PC-3 (cell line): Measurements from ENCODE around the gene CSMD2. TPM values are rescaled to one million over a fixed set of nuclear protein-coding genes. Genes with fewer than 3 reads are reported as not detected.

ENCODE experiments used
- ATAC-seq: fragments of 200-7000 bp; cut with Tn5 transposase; 2 replicates; pipeline ENCODE4 v1.9.1; 2020; ENCODE audit warnings: mild to moderate bottlenecking, moderate library complexity
- BruUV-seq: library from RNA; stranded (reverse); fragments of 400-500 nt; replicated peaks from 2 replicates; lab custom pipeline; 2021; lab: Mats Ljungman, UMichigan
- CTCF ChIA-PET: fragments of 300-600 bp; sonication (Branson Sonifier 250); formaldehyde crosslinking; loops from one replicate; lab custom pipeline; 2022; ENCODE audit warnings: antibody characterized with exemption; lab: Charles Lee
- POLR2A ChIA-PET: fragments of 300-600 bp; sonication (Branson Sonifier 250); formaldehyde crosslinking; loops from one replicate; lab custom pipeline; 2022; ENCODE audit warnings: antibody characterized with exemption; ENCODE audit not compliant: unreplicated experiment; lab: Charles Lee
- DNase-seq: peaks from one replicate; pipeline ENCODE4 v3.0.0-alpha.2; 2015
- H2AFZ ChIP-seq: fragments of 300-600 bp; sonication (generic); 2 replicates; pipeline ENCODE4 v1.6.0; 2016; ENCODE audit warnings: antibody characterized with exemption, low read length
- H3F3A ChIP-seq: fragments of 300-600 bp; sonication (generic); one replicate; pipeline ENCODE4 v1.6.0; 2017; ENCODE audit warnings: antibody characterized with exemption, low read length, control low read depth, mild to moderate bottlenecking; ENCODE audit not compliant: unreplicated experiment
- H3K27ac ChIP-seq: fragments of 300-600 bp; sonication (generic); 2 replicates; pipeline ENCODE4 v1.5.1; 2016; ENCODE audit warnings: mild to moderate bottlenecking, low read length
- H3K27me3 ChIP-seq: fragments of 300-600 bp; sonication (generic); 2 replicates; pipeline ENCODE4 v1.6.1; 2016; ENCODE audit warnings: low read length, mixed read lengths
- H3K36me3 ChIP-seq: fragments of 300-600 bp; sonication (generic); 2 replicates; pipeline ENCODE4 v1.6.1; 2016; ENCODE audit warnings: low read depth, mixed run types, low read length, mixed read lengths
- H3K4me1 ChIP-seq: fragments of 300-600 bp; sonication (generic); 2 replicates; pipeline ENCODE4 v1.5.1; 2016; ENCODE audit warnings: low read length; ENCODE audit not compliant: insufficient read depth
- H3K4me2 ChIP-seq: fragments of 300-600 bp; sonication (generic); 2 replicates; pipeline ENCODE4 v1.6.0; 2016; ENCODE audit warnings: low read length
- H3K4me3 ChIP-seq: fragments of 300-600 bp; sonication (generic); 2 replicates; pipeline ENCODE4 v1.5.1; 2016; ENCODE audit warnings: mild to moderate bottlenecking, low read length, mixed read lengths
- H3K79me2 ChIP-seq: fragments of 300-600 bp; sonication (generic); 2 replicates; pipeline ENCODE4 v1.6.1; 2017; ENCODE audit warnings: low read length, mixed read lengths
- H3K9ac ChIP-seq: fragments of 300-600 bp; sonication (generic); 2 replicates; pipeline ENCODE4 v1.6.0; 2016; ENCODE audit warnings: mild to moderate bottlenecking, low read length
- H3K9me2 ChIP-seq: fragments of 300-600 bp; sonication (generic); replicated peaks from 2 replicates; pipeline ENCODE4 v1.6.1; 2016; ENCODE audit warnings: mixed run types, low read length, mixed read lengths
- H3K9me3 ChIP-seq: fragments of 300-600 bp; sonication (generic); 2 replicates; pipeline ENCODE4 v1.6.1; 2016; ENCODE audit warnings: low read length, mixed read lengths
- H4K20me1 ChIP-seq: fragments of 300-600 bp; sonication (generic); 2 replicates; pipeline ENCODE4 v1.6.1; 2016; ENCODE audit warnings: low read length, mixed read lengths
- EZH2 ChIP-seq: fragments of 300-600 bp; sonication (generic); IDR thresholded peaks from one replicate; pipeline ENCODE4 v1.6.1; 2017; ENCODE audit warnings: antibody characterized with exemption, mild to moderate bottlenecking, low read length; ENCODE audit not compliant: unreplicated experiment
- EZH2phosphoT487 ChIP-seq: fragments of 300-600 bp; sonication (generic); IDR thresholded peaks from 2 replicates; pipeline ENCODE4 v1.6.1; 2018; ENCODE audit warnings: mild to moderate bottlenecking, antibody characterized with exemption, low read length, borderline replicate concordance
- intact Hi-C: fragments of 100-400 bp; cut with micrococcal nuclease; formaldehyde crosslinking; loops from 2 replicates; pipeline ENCODE4 v1.9.0; 2023
- total RNA-seq: library from RNA; depleted of rRNA; stranded (reverse); fragments of >200 nt; gene quantifications from 2 replicates; pipeline ENCODE4 v1.2.3, GENCODE V29; 2014
- TF ChIP-seq, protein P1 (sequence below): fragments of 300-600 bp; sonication (generic); conservative IDR thresholded peaks from 2 replicates; pipeline ENCODE4 v1.5.1; 2017; ENCODE audit warnings: antibody characterized with exemption, low read depth, mild to moderate bottlenecking, low read length

The CSMD2 gene
- total RNA-seq, 1 experiment from 2014 or later, result not detected

DNA sequence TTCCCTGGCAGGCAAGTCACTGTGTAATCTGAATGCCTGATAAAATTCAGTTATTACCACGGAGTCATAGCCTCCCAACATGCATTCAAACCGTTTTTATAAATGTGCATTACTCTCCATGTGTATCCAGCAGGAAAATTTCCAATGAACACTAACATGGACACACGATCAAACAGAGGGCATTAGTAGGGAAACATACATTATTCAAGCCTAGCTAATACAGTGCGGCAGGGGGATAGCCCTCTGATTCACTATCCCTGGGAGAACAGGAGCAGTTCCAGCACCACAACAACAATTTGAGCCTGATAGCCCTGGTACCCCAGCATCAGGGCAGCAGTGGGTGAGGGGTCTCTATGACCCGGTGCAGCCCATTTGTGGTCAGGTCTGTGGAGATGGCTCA is 337.0 kb downstream of the CSMD2 start:
- Histone ChIP-seq H3K36me3 (no peaks in the 10 kb centered on the region), H3K27ac (no peak overlapping the region), H3F3A (no peaks in the 10 kb centered on the region), H2AFZ (no peak overlapping the region), H3K4me1 (no peaks in the 10 kb centered on the region), H3K9me2 (no peaks in the 10 kb centered on the region), H3K27me3 (no peaks in the 10 kb centered on the region), H3K79me2 (no peaks in the 10 kb centered on the region), H3K4me2 (no peak overlapping the region), H3K9ac (no peak overlapping the region), H4K20me1 (no peaks in the 10 kb centered on the region), H3K4me3 (no peak overlapping the region), H3K9me3 (no peaks in the 10 kb centered on the region)
- BruUV-seq, result no TSS peak
- intact Hi-C loops, result loop anchor here (10.0 kb wide), 1 partner anchor 747 kb away; no protein-coding TSS in a partner anchor
- ChIA-PET POLR2A (no interaction called here), CTCF (no interaction called here)
- ATAC-seq (no peak), DNase-seq (no peak)
- TF ChIP-seq, protein P1, sequence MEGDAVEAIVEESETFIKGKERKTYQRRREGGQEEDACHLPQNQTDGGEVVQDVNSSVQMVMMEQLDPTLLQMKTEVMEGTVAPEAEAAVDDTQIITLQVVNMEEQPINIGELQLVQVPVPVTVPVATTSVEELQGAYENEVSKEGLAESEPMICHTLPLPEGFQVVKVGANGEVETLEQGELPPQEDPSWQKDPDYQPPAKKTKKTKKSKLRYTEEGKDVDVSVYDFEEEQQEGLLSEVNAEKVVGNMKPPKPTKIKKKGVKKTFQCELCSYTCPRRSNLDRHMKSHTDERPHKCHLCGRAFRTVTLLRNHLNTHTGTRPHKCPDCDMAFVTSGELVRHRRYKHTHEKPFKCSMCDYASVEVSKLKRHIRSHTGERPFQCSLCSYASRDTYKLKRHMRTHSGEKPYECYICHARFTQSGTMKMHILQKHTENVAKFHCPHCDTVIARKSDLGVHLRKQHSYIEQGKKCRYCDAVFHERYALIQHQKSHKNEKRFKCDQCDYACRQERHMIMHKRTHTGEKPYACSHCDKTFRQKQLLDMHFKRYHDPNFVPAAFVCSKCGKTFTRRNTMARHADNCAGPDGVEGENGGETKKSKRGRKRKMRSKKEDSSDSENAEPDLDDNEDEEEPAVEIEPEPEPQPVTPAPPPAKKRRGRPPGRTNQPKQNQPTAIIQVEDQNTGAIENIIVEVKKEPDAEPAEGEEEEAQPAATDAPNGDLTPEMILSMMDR, result no peak
- no peak for TF ChIP-seq EZH2
- no peak for TF ChIP-seq EZH2phosphoT487

DNA sequence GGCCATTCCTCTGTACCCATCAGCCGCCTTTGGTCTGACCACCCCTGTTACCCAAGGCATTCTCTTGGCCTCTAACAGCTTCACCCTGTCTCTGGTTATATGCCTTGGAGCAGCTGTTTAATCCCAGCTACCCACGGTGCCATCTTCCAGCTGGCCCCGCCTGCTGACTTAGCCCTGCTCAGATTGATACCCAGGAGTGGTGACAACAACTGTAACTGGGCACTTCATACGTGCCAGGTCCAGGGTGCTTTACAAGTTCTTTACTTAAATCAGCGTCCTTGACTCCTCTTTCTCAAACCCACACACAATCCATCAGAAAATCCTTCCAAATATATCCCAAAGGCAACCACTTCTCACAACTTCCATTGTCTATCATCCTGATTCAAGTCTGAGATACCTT is 338.3 kb downstream of the CSMD2 start:
- H3K4me1 ChIP-seq, result no peaks in the 10 kb centered on the region
- H4K20me1 ChIP-seq, result no peaks in the 10 kb centered on the region
- no peaks in the 10 kb centered on the region for H3K9me2 ChIP-seq
- no peaks in the 10 kb centered on the region for H3K79me2 ChIP-seq
- H3K4me2 ChIP-seq, result no peak overlapping the region
- intact Hi-C loops, result loop anchor here (10.0 kb wide), 1 partner anchor 748 kb away; no protein-coding TSS in a partner anchor
- ATAC-seq (no peak), DNase-seq (no peak)
- no peaks in the 10 kb centered on the region for H3F3A ChIP-seq
- CTCF ChIA-PET, result no interaction called here
- H3K27ac ChIP-seq, result no peak overlapping the region
- H3K4me3 ChIP-seq, result no peak overlapping the region
- H3K9ac ChIP-seq, result no peak overlapping the region
- BruUV-seq, result no TSS peak
- no peak for TF ChIP-seq EZH2phosphoT487
- TF ChIP-seq, protein P1, result no peak
- no peak for TF ChIP-seq EZH2
- H3K9me3 ChIP-seq, result no peaks in the 10 kb centered on the region
- H3K27me3 ChIP-seq, result no peaks in the 10 kb centered on the region; the same call in 1 of the 2 replicates
- H3K36me3 ChIP-seq, result no peaks in the 10 kb centered on the region
- POLR2A ChIA-PET, result no interaction called here
- H2AFZ ChIP-seq, result no peak overlapping the region

DNA sequence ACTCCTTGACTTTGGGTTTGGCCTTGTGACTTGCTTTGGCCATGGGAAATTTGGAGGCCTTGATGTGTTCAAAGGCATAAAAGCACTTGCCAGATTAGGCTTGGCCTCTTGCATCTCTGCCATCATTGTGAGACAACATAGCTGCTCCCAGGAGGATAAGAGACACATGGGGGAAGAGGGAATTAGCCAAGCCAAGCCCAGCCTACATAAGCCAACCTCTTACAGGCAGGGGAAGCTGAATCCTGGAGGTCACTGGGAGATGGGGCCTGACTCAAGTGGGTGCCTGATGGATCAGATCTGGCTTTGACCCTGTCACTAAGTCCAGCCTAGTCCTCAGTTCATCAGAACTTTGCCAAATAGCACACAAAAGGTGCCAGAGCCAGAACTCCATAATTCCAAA is 338.7 kb downstream of the CSMD2 start:
- Histone ChIP-seq H3K9ac (no peak overlapping the region), H3F3A (no peaks in the 10 kb centered on the region), H3K79me2 (no peaks in the 10 kb centered on the region), H3K27ac (no peak overlapping the region), H3K4me2 (no peak overlapping the region), H3K4me1 (no peaks in the 10 kb centered on the region), H3K9me2 (no peaks in the 10 kb centered on the region), H2AFZ (no peak overlapping the region), H3K4me3 (no peak overlapping the region), H4K20me1 (no peaks in the 10 kb centered on the region), H3K36me3 (no peaks in the 10 kb centered on the region), H3K27me3 (no peaks in the 10 kb centered on the region; the same call in 1 of the 2 replicates), H3K9me3 (no peaks in the 10 kb centered on the region)
- DNase-seq, result no peak
- BruUV-seq, result no TSS peak
- intact Hi-C loops, result loop anchor here (10.0 kb wide), 1 partner anchor 748 kb away; no protein-coding TSS in a partner anchor
- ATAC-seq, result no peak
- ChIA-PET CTCF (no interaction called here), POLR2A (no interaction called here)
- TF ChIP-seq, protein P1, result no peak
- TF ChIP-seq EZH2, result no peak
- no peak for TF ChIP-seq EZH2phosphoT487
